ENCODE measurements around the gene AMN1.
"Not testable (repeated sequence)": the region's sequence is repeated elsewhere in the genome, so short reads cannot be mapped to it uniquely, and the experiment has no call there.

AMN1 gene

GRCh38 chr12:31745242-31745641 is 16.4 kb upstream of the AMN1 start:
- no peak overlapping the region for H3K4me3 ChIP-seq (ENCODE audit: low read length)
- TF ChIP-seq ZNF274 (IDR thresholded peaks at IDR 0.05; ENCODE audit: low read depth, low read length): no peak

GRCh38 chr12:31744363-31744762 is 15.5 kb upstream of the AMN1 start:
- not testable (repeated sequence) for H3K4me3 ChIP-seq (ENCODE audit: low read length)

GRCh38 chr12:31742891-31743290 is 14.1 kb upstream of the AMN1 start:
- TF ChIP-seq ZNF274 (IDR thresholded peaks at IDR 0.05; ENCODE audit: low read depth, low read length): no peak
- no peak overlapping the region for H3K4me3 ChIP-seq (ENCODE audit: low read length)

- H3K4me3 ChIP-seq (ENCODE audit: low read length): no peak overlapping the region
- TF ChIP-seq ZNF274 (IDR thresholded peaks at IDR 0.05; ENCODE audit: low read depth, low read length): no peak
Observed at GRCh38 chr12:31740628-31741027, 11.8 kb upstream of the AMN1 start.

GRCh38 chr12:31737763-31738162 is 8.9 kb upstream of the AMN1 start:
- no peak overlapping the region for H3K4me3 ChIP-seq (ENCODE audit: low read length)
- TF ChIP-seq ZNF274 (IDR thresholded peaks at IDR 0.05; ENCODE audit: low read depth, low read length): no peak

- no peak overlapping the region for H3K4me3 ChIP-seq (ENCODE audit: low read length)
- no peak for TF ChIP-seq ZNF274 (IDR thresholded peaks at IDR 0.05; ENCODE audit: low read depth, low read length)
Observed at GRCh38 chr12:31737345-31737744, 8.5 kb upstream of the AMN1 start.

- TF ChIP-seq ZNF274 (IDR thresholded peaks at IDR 0.05; ENCODE audit: low read depth, low read length): no peak
- no peak overlapping the region for H3K4me3 ChIP-seq (ENCODE audit: low read length)
Observed at GRCh38 chr12:31736472-31736871, 7.7 kb upstream of the AMN1 start.

- H3K4me3 ChIP-seq (ENCODE audit: low read length): not testable (repeated sequence)
Observed at GRCh38 chr12:31733549-31734432, 5.0 kb upstream of the AMN1 start.

GRCh38 chr12:31732926-31733548 is 4.2 kb upstream of the AMN1 start:
- TF ChIP-seq ZNF274 (IDR thresholded peaks at IDR 0.05; ENCODE audit: low read depth, low read length): no peak
- no peak overlapping the region for H3K4me3 ChIP-seq (ENCODE audit: low read length)

GRCh38 chr12:31731203-31731602 is 2.4 kb upstream of the AMN1 start:
- not testable (repeated sequence) for H3K4me3 ChIP-seq (ENCODE audit: low read length)

GRCh38 chr12:31729705-31730104 is 884 bp upstream of the AMN1 start:
- H3K4me3 ChIP-seq (ENCODE audit: low read length): peak overlapping the region; percentile 84
- no peak for TF ChIP-seq ZNF274 (IDR thresholded peaks at IDR 0.05; ENCODE audit: low read depth, low read length)

GRCh38 chr12:31728289-31728916 is 418 bp downstream of the AMN1 start:
- H3K4me3 ChIP-seq (ENCODE audit: low read length): peak overlapping the region; percentile 83
- TF ChIP-seq ZNF274 (IDR thresholded peaks at IDR 0.05; ENCODE audit: low read depth, low read length): no peak

GRCh38 chr12:31727192-31727591 is 1.6 kb downstream of the AMN1 start:
- TF ChIP-seq ZNF274 (IDR thresholded peaks at IDR 0.05; ENCODE audit: low read depth, low read length): no peak
- H3K4me3 ChIP-seq (ENCODE audit: low read length): no peak overlapping the region

- no peak for TF ChIP-seq ZNF274 (IDR thresholded peaks at IDR 0.05; ENCODE audit: low read depth, low read length)
- no peak overlapping the region for H3K4me3 ChIP-seq (ENCODE audit: low read length)
Observed at GRCh38 chr12:31726575-31726974, 2.2 kb downstream of the AMN1 start.

- no peak for TF ChIP-seq ZNF274 (IDR thresholded peaks at IDR 0.05; ENCODE audit: low read depth, low read length)
- no peak overlapping the region for H3K4me3 ChIP-seq (ENCODE audit: low read length)
Observed at GRCh38 chr12:31724557-31724956, 4.3 kb downstream of the AMN1 start.

Data from GM08714 (cell line).